ENCODE results near the gene CACNA2D3. TPM values are rescaled to one million over a fixed set of nuclear protein-coding genes. Genes with fewer than 3 reads are reported as not detected.

The CACNA2D3 gene
- total RNA-seq, 4 donors from 2014 or later, result 0.55 to 3.4 (median 1.6) TPM

DNA sequence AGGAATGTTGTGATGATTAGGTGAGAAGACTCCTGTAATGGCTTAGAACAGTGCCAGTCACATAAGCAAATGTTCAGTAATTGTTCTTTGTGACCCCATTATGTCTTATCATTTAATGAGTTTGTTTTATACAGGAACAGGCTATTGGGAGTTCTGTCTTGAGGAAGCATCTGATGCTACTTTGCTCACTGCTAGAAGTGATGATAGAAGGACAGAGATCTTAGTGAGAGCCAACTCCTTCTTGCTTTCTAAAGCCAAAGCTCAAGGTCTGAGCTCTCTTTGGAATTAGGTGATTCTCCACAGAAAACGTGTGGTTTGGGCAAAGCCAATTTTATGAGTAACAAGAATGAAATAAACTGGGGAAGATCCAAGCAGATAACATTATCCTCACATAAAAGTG lies 590.7 kb downstream of the CACNA2D3 start:
- Histone ChIP-seq H3K27ac (no peak overlapping the region), H3K9me3 (no peaks in the 10 kb centered on the region), H3K4me1 (peaks cover 0 to 17% (median 3%) of the 10 kb centered on the region in 4 donors), H3K27me3 (no peaks in the 10 kb centered on the region), H3K36me3 (no peaks in the 10 kb centered on the region), H3K4me3 (no peak overlapping the region)
- DNase-seq, result no peak
- WGBS, 2 donors (ENCODE audit: low coverage in 1 of 2), result 60 to 68% methylated on average over 1 of the region's 1 CpG
- intact Hi-C loops (cut with DNase I; ENCODE audit: low total_unique reads) (no loop called here), in situ Hi-C loops (cut with MboI; ENCODE audit: low pct_ligation_motif_present in 1 of 4, low pct_unique_long_range_greater_than_20kb in 1 of 4, low sequenced_read_pairs in 3 of 4) (no loop called here)
- TF ChIP-seq EP300 (IDR thresholded peaks at IDR 0.05; ENCODE audit: low read depth) (no peak), POLR2A (IDR thresholded peaks at IDR 0.05) (no peak), POLR2AphosphoS5 (IDR thresholded peaks at IDR 0.05) (no peak)
- TF ChIP-seq, protein P1, sequence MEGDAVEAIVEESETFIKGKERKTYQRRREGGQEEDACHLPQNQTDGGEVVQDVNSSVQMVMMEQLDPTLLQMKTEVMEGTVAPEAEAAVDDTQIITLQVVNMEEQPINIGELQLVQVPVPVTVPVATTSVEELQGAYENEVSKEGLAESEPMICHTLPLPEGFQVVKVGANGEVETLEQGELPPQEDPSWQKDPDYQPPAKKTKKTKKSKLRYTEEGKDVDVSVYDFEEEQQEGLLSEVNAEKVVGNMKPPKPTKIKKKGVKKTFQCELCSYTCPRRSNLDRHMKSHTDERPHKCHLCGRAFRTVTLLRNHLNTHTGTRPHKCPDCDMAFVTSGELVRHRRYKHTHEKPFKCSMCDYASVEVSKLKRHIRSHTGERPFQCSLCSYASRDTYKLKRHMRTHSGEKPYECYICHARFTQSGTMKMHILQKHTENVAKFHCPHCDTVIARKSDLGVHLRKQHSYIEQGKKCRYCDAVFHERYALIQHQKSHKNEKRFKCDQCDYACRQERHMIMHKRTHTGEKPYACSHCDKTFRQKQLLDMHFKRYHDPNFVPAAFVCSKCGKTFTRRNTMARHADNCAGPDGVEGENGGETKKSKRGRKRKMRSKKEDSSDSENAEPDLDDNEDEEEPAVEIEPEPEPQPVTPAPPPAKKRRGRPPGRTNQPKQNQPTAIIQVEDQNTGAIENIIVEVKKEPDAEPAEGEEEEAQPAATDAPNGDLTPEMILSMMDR (IDR thresholded peaks at IDR 0.05), result no peak

DNA sequence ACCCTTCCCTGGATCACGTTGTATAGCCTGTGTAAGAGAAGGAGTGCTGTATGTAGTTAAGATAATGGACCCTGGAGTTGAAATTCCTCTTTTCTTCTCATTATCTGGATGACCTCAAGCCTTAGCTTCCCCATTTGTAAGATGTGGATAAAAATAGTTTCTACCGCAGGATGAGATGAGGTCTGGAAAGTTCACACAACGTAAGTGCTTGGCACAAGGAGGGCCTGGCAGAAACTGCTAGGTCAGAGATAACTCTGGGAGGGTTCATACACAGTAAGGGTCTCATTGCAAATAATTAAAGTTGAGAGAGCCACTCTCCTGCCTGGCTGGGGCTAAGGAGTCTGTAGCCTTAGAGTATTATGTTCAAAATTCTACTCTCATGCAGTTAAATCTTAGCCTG lies 591.1 kb downstream of the CACNA2D3 start:
- Histone ChIP-seq H3K36me3 (no peaks in the 10 kb centered on the region), H3K4me3 (no peak overlapping the region), H3K27me3 (no peaks in the 10 kb centered on the region), H3K27ac (no peak overlapping the region), H3K9me3 (no peaks in the 10 kb centered on the region), H3K4me1 (peaks cover 0 to 17% (median 3%) of the 10 kb centered on the region in 4 donors)
- in situ Hi-C loops (cut with MboI; ENCODE audit: low pct_ligation_motif_present in 1 of 4, low pct_unique_long_range_greater_than_20kb in 1 of 4, low sequenced_read_pairs in 3 of 4), result no loop called here
- TF ChIP-seq POLR2AphosphoS5 (IDR thresholded peaks at IDR 0.05) (no peak), EP300 (IDR thresholded peaks at IDR 0.05; ENCODE audit: low read depth) (no peak), POLR2A (IDR thresholded peaks at IDR 0.05) (no peak)
- TF ChIP-seq, protein P1 (IDR thresholded peaks at IDR 0.05), result no peak
- DNase-seq, result no peak
- 67 to 89% methylated on average over 3 of the region's 3 CpGs for WGBS, 2 donors (ENCODE audit: low coverage in 1 of 2)
- intact Hi-C loops (cut with DNase I; ENCODE audit: low total_unique reads), result no loop called here

DNA sequence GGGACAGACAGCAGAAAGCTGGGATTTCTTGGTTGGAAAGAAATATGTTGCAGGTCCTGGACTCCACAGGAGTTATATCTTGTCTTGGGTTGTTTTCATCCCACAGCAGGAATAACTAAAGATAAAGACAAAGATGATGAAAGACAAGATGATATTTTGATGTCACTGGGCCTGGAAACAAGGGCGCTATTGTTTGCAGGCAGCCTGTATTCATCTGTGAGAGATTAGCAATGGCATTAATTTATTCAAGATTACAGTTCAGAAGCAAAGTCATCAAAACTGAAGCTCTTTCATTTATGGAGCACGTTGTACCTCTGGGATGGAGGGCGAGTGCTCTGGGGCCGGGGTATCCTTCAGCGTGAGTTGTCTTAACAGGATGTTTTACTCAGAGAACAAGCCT lies 591.7 kb downstream of the CACNA2D3 start:
- intact Hi-C loops (cut with DNase I; ENCODE audit: low total_unique reads), result no loop called here
- no peak for TF ChIP-seq POLR2A (IDR thresholded peaks at IDR 0.05)
- no peak for TF ChIP-seq POLR2AphosphoS5 (IDR thresholded peaks at IDR 0.05)
- TF ChIP-seq EP300 (IDR thresholded peaks at IDR 0.05; ENCODE audit: low read depth), result no peak
- TF ChIP-seq, protein P1 (IDR thresholded peaks at IDR 0.05), result no peak
- no peak overlapping the region for H3K4me3 ChIP-seq
- in situ Hi-C loops (cut with MboI; ENCODE audit: low pct_ligation_motif_present in 1 of 4, low pct_unique_long_range_greater_than_20kb in 1 of 4, low sequenced_read_pairs in 3 of 4), result no loop called here
- no peaks in the 10 kb centered on the region for H3K9me3 ChIP-seq
- H3K27ac ChIP-seq, result no peak overlapping the region
- DNase-seq, result no peak
- peaks cover 0 to 17% (median 3%) of the 10 kb centered on the region in 4 donors for H3K4me1 ChIP-seq
- no peaks in the 10 kb centered on the region for H3K36me3 ChIP-seq
- no peaks in the 10 kb centered on the region for H3K27me3 ChIP-seq
- 87 to 95% methylated on average over 5 of the region's 5 CpGs for WGBS, 2 donors (ENCODE audit: low coverage in 1 of 2)

DNA sequence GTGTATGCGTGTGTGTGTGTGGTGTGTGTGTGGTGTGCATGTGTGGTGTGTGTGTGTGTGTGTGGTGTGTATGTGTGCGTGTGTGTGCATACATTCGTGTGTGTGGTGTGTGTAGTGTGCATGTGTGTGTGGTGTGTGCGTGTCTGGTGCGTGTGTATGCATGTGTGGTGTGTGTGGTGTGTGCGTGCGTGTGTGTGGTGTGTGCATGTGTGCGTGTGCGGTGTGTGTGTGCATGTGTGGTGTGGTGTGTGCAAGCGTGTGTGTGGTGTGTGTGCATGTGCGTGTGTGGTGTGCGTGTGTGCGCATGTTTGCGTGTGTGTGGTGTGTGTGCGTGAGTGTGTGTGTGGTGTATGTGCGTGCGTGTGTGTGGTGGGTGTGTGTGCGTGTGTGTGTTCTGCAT lies 595.2 kb downstream of the CACNA2D3 start:
- 89 to 96% methylated on average over 9 to 18 of the region's 18 CpGs for WGBS, 2 donors (ENCODE audit: low coverage in 1 of 2)
- no peaks in the 10 kb centered on the region for H3K9me3 ChIP-seq
- in situ Hi-C loops (cut with MboI; ENCODE audit: low pct_ligation_motif_present in 1 of 4, low pct_unique_long_range_greater_than_20kb in 1 of 4, low sequenced_read_pairs in 3 of 4) (no loop called here), intact Hi-C loops (cut with DNase I; ENCODE audit: low total_unique reads) (no loop called here)
- DNase-seq, result no peak
- H3K4me3 ChIP-seq, result no peak overlapping the region
- no peaks in the 10 kb centered on the region for H3K4me1 ChIP-seq
- no peaks in the 10 kb centered on the region for H3K27me3 ChIP-seq
- no peak overlapping the region for H3K27ac ChIP-seq
- H3K36me3 ChIP-seq, result no peaks in the 10 kb centered on the region
- TF ChIP-seq, protein P1 (IDR thresholded peaks at IDR 0.05), result no peak
- TF ChIP-seq EP300 (IDR thresholded peaks at IDR 0.05; ENCODE audit: low read depth) (no peak), POLR2A (IDR thresholded peaks at IDR 0.05) (no peak)

All from transverse colon (tissue), 4 donors.